K562 (cell line): ENCODE measurements around the gene DSE. TPM values are rescaled to one million over a fixed set of nuclear protein-coding genes. Genes with fewer than 3 reads are reported as not detected.

Experiments used
- ATAC-seq: fragments of 200-7000 bp; cut with Tn5 transposase; 3 replicates; pipeline ENCODE4 v1.9.1; 2020; ENCODE audit warnings: moderate library complexity
- BruUV-seq: library from RNA; stranded (reverse); fragments of 400-500 nt; replicated peaks from 2 replicates; lab custom pipeline; 2021; lab: Mats Ljungman, UMichigan
- CTCF ChIA-PET: fragments of 300-600 bp; formaldehyde crosslinking; extraction: SDS; loops from one replicate; lab custom pipeline; 2021; ENCODE audit warnings: low intra/inter-chr PET ratio; lab: Yijun Ruan, JAX
- POLR2A ChIA-PET: fragments of 300-600, 350-650 bp; sonication (Branson Sonifier 250); formaldehyde crosslinking; extraction: SDS; loops from one replicate; lab custom pipeline; 2021; ENCODE audit warnings: antibody characterized with exemption, inconsistent platforms; lab: Yijun Ruan, JAX
- DNase-seq, 4 experiments: peaks; one replicate each; pipeline versions ENCODE4 v3.0.0 to v3.0.0-alpha.2; 2011 to 2018; ENCODE audit warnings: low spot score in 3 of 4, mixed read lengths in 3 of 4; ENCODE audit errors: extremely low read depth in 1 of 4
- FAIRE-seq: peaks from 2 replicates; lab custom pipeline; 2011; peaks lifted over from hg19 to GRCh38; lab: Jason Lieb, UNC
- H2AFZ ChIP-seq: 2 replicates; pipeline ENCODE4 v1.6.0; 2011; ENCODE audit warnings: low read depth, low read length, control low read depth, inconsistent platforms
- H3K27ac ChIP-seq: fragments of 200-600 bp; 3 replicates; pipeline ENCODE4 v1.8.0; 2011; ENCODE audit warnings: low read depth, mild to moderate bottlenecking, control low read depth, inconsistent platforms, low read length, moderate library complexity, mixed read lengths; ENCODE audit errors: extremely low read depth
- H3K27me3 ChIP-seq, 2 experiments: fragments of 300-600 bp in 1 of 2; 2 replicates in 1 of 2; 3 replicates in 1 of 2; pipeline versions ENCODE4 v1.6.0 to v1.8.0; 2011; ENCODE audit warnings: inconsistent platforms in 2 of 2, low read length in 2 of 2, mild to moderate bottlenecking in 1 of 2, mixed read lengths in 1 of 2, moderate library complexity in 1 of 2; ENCODE audit not compliant: control insufficient read depth in 2 of 2, insufficient read depth in 2 of 2
- H3K36me3 ChIP-seq: fragments of 300-600 bp; 3 replicates; pipeline ENCODE4 v1.8.0; 2011; ENCODE audit warnings: mild to moderate bottlenecking, low read length, inconsistent platforms; ENCODE audit not compliant: control insufficient read depth, insufficient read depth
- H3K4me1 ChIP-seq, 2 experiments: fragments of 200-600 bp in 1 of 2; replicated peaks in 1 of 2; 2 replicates in 1 of 2; 3 replicates in 1 of 2; pipeline versions ENCODE4 v1.5.1 to v1.8.0; 2011; ENCODE audit warnings: inconsistent platforms in 2 of 2, low read length in 2 of 2, mild to moderate bottlenecking in 1 of 2, mixed read lengths in 1 of 2, moderate library complexity in 1 of 2; ENCODE audit not compliant: control insufficient read depth in 2 of 2, insufficient read depth in 2 of 2
- H3K4me2 ChIP-seq: 2 replicates; pipeline ENCODE4 v1.6.1; 2011; ENCODE audit warnings: low read length, control low read depth, inconsistent platforms, mixed read lengths; ENCODE audit not compliant: insufficient read depth
- H3K4me3 ChIP-seq: fragments of 200-600 bp; sonication (generic), shearing (Covaris generic); 2 replicates; pipeline ENCODE4 v1.5.1; 2016; ENCODE audit warnings: control low read depth, inconsistent platforms
- H3K79me2 ChIP-seq: fragments of 200-600 bp; 3 replicates; pipeline ENCODE4 v1.8.0; 2011; ENCODE audit warnings: low read length, inconsistent platforms; ENCODE audit not compliant: control insufficient read depth, insufficient read depth
- H3K9ac ChIP-seq, 2 experiments: 2 replicates each; pipeline versions ENCODE4 v1.6.0 to v1.6.1; 2011; ENCODE audit warnings: low read depth in 2 of 2, low read length in 2 of 2, control low read depth in 1 of 2, inconsistent platforms in 1 of 2, mild to moderate bottlenecking in 1 of 2, mixed read lengths in 1 of 2; ENCODE audit not compliant: insufficient read depth in 1 of 2
- H3K9me1 ChIP-seq: one replicate; pipeline ENCODE4 v1.6.0; 2011; ENCODE audit warnings: inconsistent platforms, mild to moderate bottlenecking, low read length, moderate library complexity; ENCODE audit not compliant: control insufficient read depth, insufficient read depth
- H3K9me3 ChIP-seq: replicated peaks from 2 replicates; pipeline ENCODE4 v1.5.1; 2011; ENCODE audit warnings: low read depth, low read length, inconsistent platforms; ENCODE audit not compliant: control insufficient read depth, insufficient read depth
- H4K20me1 ChIP-seq: replicated peaks from 2 replicates; pipeline ENCODE4 v1.6.1; 2011; ENCODE audit warnings: low read length, inconsistent platforms, mixed read lengths; ENCODE audit not compliant: control insufficient read depth, insufficient read depth
- BRCA1 ChIP-seq, 2 experiments: fragments of 450-650 bp in 1 of 2; sonication (generic) in 1 of 2; formaldehyde crosslinking in 1 of 2; IDR thresholded peaks; 2 replicates each; pipeline versions ENCODE4 v1.5.0 to v1.6.1; 2017 to 2020; ENCODE audit warnings: mild to moderate bottlenecking in 1 of 2, missing genetic modification reagents in 1 of 2
- CBFB ChIP-seq: sonication (generic); formaldehyde crosslinking; IDR thresholded peaks from 2 replicates; pipeline ENCODE4 v1.4.0; 2020; ENCODE audit warnings: mild to moderate bottlenecking, missing genetic modification reagents
- CCNT2 ChIP-seq: IDR thresholded peaks from 2 replicates; pipeline ENCODE4 v1.6.1; 2011; ENCODE audit warnings: borderline replicate concordance, low read depth, mild to moderate bottlenecking, moderate library complexity, mixed read lengths, low read length; ENCODE audit not compliant: insufficient read length; ENCODE audit errors: extremely low read depth
- NBN ChIP-seq: fragments of 450-650 bp; IDR thresholded peaks from 2 replicates; pipeline ENCODE4 v1.6.1; 2016; ENCODE audit warnings: low read depth, mild to moderate bottlenecking
- ZNF121 ChIP-seq: sonication (generic); formaldehyde crosslinking; conservative IDR thresholded peaks from 2 replicates; pipeline ENCODE4 v1.8.0; 2022; ENCODE audit warnings: missing genetic modification reagents
- ZNF165 ChIP-seq: fragments of 250-450 bp; sonication (Bioruptor Pico); IDR thresholded peaks from 2 replicates; pipeline ENCODE4 v1.4.0; 2020; ENCODE audit warnings: borderline replicate concordance
- ZNF224 ChIP-seq: sonication (generic); formaldehyde crosslinking; IDR thresholded peaks from 2 replicates; pipeline ENCODE4 v1.8.0; 2022; ENCODE audit warnings: mild to moderate bottlenecking, missing genetic modification reagents
- ZNF277 ChIP-seq: fragments of 250-450 bp; sonication (Bioruptor Pico); IDR thresholded peaks from 2 replicates; pipeline ENCODE4 v1.8.0; 2022; ENCODE audit warnings: inconsistent platforms, mild to moderate bottlenecking, moderate library complexity, borderline replicate concordance
- ZNF655 ChIP-seq: fragments of 250-450 bp; sonication (Bioruptor Pico); IDR thresholded peaks from 2 replicates; pipeline ENCODE4 v1.5.0; 2021
- WGBS: fragments of 100-300 bp; shearing (Covaris generic); methylation state at CpG from one replicate; pipeline ENCODE4 v1.1.6; 2016; ENCODE audit warnings: low coverage, mixed read lengths; ENCODE audit not compliant: insufficient coverage; ENCODE audit errors: missing lambda C conversion rate; 5-methylcytosine and 5-hydroxymethylcytosine counted together
- in situ Hi-C: fragments of 300-500 bp; cut with MboI; formaldehyde crosslinking; loops from 4 replicates; pipeline ENCODE4 v1.15.0; 2018; ENCODE audit warnings: inconsistent platforms, mixed read lengths
- intact Hi-C: fragments of 100-400 bp; cut with micrococcal nuclease; formaldehyde crosslinking; loops from 2 replicates; pipeline ENCODE4 v1.14.2; 2022
- polyA plus RNA-seq, 8 experiments: library from polyadenylated mRNA; depleted of rRNA in 4 of 8; stranded (reverse) in 5 of 8; unstranded in 3 of 8; fragments of >200 nt; fragmentation: Nextera tagmentation in 2 of 8; fragmentation: Illumina TruSeq in 1 of 8; extraction: Ambion mirVana in 2 of 8; extraction: Trizol in 1 of 8; gene quantifications; 2 replicates each; pipeline versions ENCODE4 v1.2.1 to v1.2.3, GENCODE V29; 2011 to 2014; ENCODE audit warnings: inconsistent platforms in 1 of 8, missing spikeins in 1 of 8
- total RNA-seq, 7 experiments: library from RNA; depleted of rRNA in 6 of 7; stranded (reverse); fragments of >200 nt in 6 of 7; fragmentation: Illumina TruSeq in 2 of 7; extraction: Trizol in 2 of 7; gene quantifications; 2 replicates each; pipeline versions ENCODE4 v1.2.1 to v1.2.3, GENCODE V29; 2011 to 2021; ENCODE audit warnings: low replicate concordance in 1 of 7

Gene DSE
- total and polyA plus RNA-seq, 9 of the 15 experiments (the other 6 are each of a cell fraction or from before 2014, with no cell fraction given), result 0.49 to 1.7 (median 0.79) TPM

GRCh38 chr6:116409756-116410155 is 39.0 kb downstream of the DSE start:
- intact Hi-C loops (no loop called here), in situ Hi-C loops (no loop called here)
- ATAC-seq (no peak), DNase-seq (no peak), FAIRE-seq (no peak)
- H3K9me1 ChIP-seq, result no peaks in the 10 kb centered on the region
- POLR2A ChIA-PET, result no interaction called here
- no peak overlapping the region for H3K9ac ChIP-seq
- no peaks in the 10 kb centered on the region for H4K20me1 ChIP-seq
- H3K79me2 ChIP-seq, result no peaks in the 10 kb centered on the region
- no TSS peak for BruUV-seq
- no peak overlapping the region for H3K4me2 ChIP-seq
- no peaks in the 10 kb centered on the region for H3K36me3 ChIP-seq
- H3K27me3 ChIP-seq, result no peaks in the 10 kb centered on the region; a peak in 1 of 5 replicates
- no peak overlapping the region for H3K4me3 ChIP-seq
- WGBS, result 13% methylated on average over 3 of the region's 3 CpGs
- no peak overlapping the region for H3K27ac ChIP-seq
- TF ChIP-seq BRCA1 (IDR thresholded peaks at IDR 0.05), result no peak
- TF ChIP-seq BRCA1 (CRISPR knock-in tag; IDR thresholded peaks at IDR 0.05), result no peak
- TF ChIP-seq ZNF224 (CRISPR knock-in tag), result no peak
- no peak for TF ChIP-seq CCNT2
- no peak for TF ChIP-seq ZNF165 (CRISPR knock-in tag)
- TF ChIP-seq ZNF121, result no peak
- TF ChIP-seq ZNF655, result no peak
- TF ChIP-seq ZNF277, result no peak
- no peak for TF ChIP-seq NBN
- no peak for TF ChIP-seq CBFB (CRISPR knock-in tag)
- H3K4me1 ChIP-seq, result peaks cover 2 to 9% of the 10 kb centered on the region in 2 experiments; a peak in 2 of 5 replicates
- no peaks in the 10 kb centered on the region for H3K9me3 ChIP-seq
- no peak overlapping the region for H2AFZ ChIP-seq
- CTCF ChIA-PET, result no interaction called here
